Neuronal stem cell (in vitro differentiated cells): Measurements from ENCODE around the gene RXFP1.
A peak's percentile ranks its signal among the peaks of the same experiment; 100 is the strongest.

Experiments
- DNase-seq: peaks from one replicate; pipeline ENCODE4 v3.0.0-alpha.2; 2013; ENCODE audit warnings: low spot score
- H2AFZ ChIP-seq: one replicate; pipeline ENCODE4 v1.6.1; 2013; ENCODE audit warnings: mild to moderate bottlenecking, low read length, inconsistent platforms
- H2AK5ac ChIP-seq: 2 replicates; pipeline ENCODE4 v1.6.1; 2013; ENCODE audit warnings: low read depth, mild to moderate bottlenecking, inconsistent platforms, low read length, moderate library complexity, mixed read lengths
- H2BK120ac ChIP-seq: 2 replicates; pipeline ENCODE4 v1.6.1; 2013; ENCODE audit warnings: low read depth, mild to moderate bottlenecking, inconsistent platforms, low read length, moderate library complexity, mixed read lengths
- H2BK12ac ChIP-seq: one replicate; pipeline ENCODE4 v1.6.1; 2013; ENCODE audit warnings: low read length, inconsistent platforms
- H2BK15ac ChIP-seq: 2 replicates; pipeline ENCODE4 v1.6.1; 2013; ENCODE audit warnings: mild to moderate bottlenecking, low read length, inconsistent platforms, mixed read lengths
- H2BK5ac ChIP-seq: one replicate; pipeline ENCODE4 v1.6.1; 2013; ENCODE audit warnings: inconsistent platforms, mild to moderate bottlenecking, low read length, moderate library complexity
- H3K14ac ChIP-seq: one replicate; pipeline ENCODE4 v1.6.1; 2013; ENCODE audit warnings: low read length, inconsistent platforms
- H3K18ac ChIP-seq: 2 replicates; pipeline ENCODE4 v1.6.1; 2013; ENCODE audit warnings: low read length, inconsistent platforms
- H3K23ac ChIP-seq: 2 replicates; pipeline ENCODE4 v1.6.1; 2013; ENCODE audit warnings: low read depth, mild to moderate bottlenecking, mixed read lengths, low read length, inconsistent platforms; ENCODE audit not compliant: poor library complexity
- H3K27ac ChIP-seq: replicated peaks from 3 replicates; pipeline ENCODE4 v1.5.1; 2013; ENCODE audit warnings: low read length, inconsistent platforms
- H3K27me3 ChIP-seq, 3 experiments: 2 replicates each; pipeline ENCODE4 v1.6.1; 2013; ENCODE audit warnings: low read length in 3 of 3, mild to moderate bottlenecking in 2 of 3, inconsistent platforms in 1 of 3, low read depth in 1 of 3, mixed read lengths in 1 of 3, moderate library complexity in 1 of 3; ENCODE audit not compliant: control insufficient read depth in 3 of 3, insufficient read depth in 3 of 3
- H3K36me3 ChIP-seq, 2 donors: replicated peaks in 1 of 2; 2 replicates each; pipeline ENCODE4 v1.6.1; 2013; ENCODE audit warnings: low read length in 2 of 2; ENCODE audit not compliant: control insufficient read depth in 2 of 2, insufficient read depth in 2 of 2
- H3K4ac ChIP-seq: 2 replicates; pipeline ENCODE4 v1.6.1; 2013; ENCODE audit warnings: inconsistent platforms, mild to moderate bottlenecking, low read length, moderate library complexity
- H3K4me1 ChIP-seq, 2 donors: 1 replicate in 1 of 2; 2 replicates in 1 of 2; pipeline ENCODE4 v1.6.1; 2013; ENCODE audit warnings: low read length in 2 of 2, low read depth in 1 of 2; ENCODE audit not compliant: control insufficient read depth in 2 of 2, insufficient read depth in 1 of 2
- H3K4me2 ChIP-seq: one replicate; pipeline ENCODE4 v1.6.1; 2013; ENCODE audit warnings: mild to moderate bottlenecking, low read length, inconsistent platforms; ENCODE audit not compliant: insufficient read depth, poor library complexity, severe bottlenecking
- H3K4me3 ChIP-seq, 2 donors: 2 replicates each; pipeline ENCODE4 v1.5.1; 2013; ENCODE audit warnings: low read length in 2 of 2, mild to moderate bottlenecking in 2 of 2, inconsistent platforms in 1 of 2, moderate library complexity in 1 of 2
- H3K79me1 ChIP-seq: one replicate; pipeline ENCODE4 v1.6.1; 2013; ENCODE audit warnings: low read depth, mild to moderate bottlenecking, inconsistent platforms, low read length, moderate library complexity
- H3K9ac ChIP-seq: one replicate; pipeline ENCODE4 v1.6.1; 2013; ENCODE audit warnings: mild to moderate bottlenecking, low read depth, low read length, inconsistent platforms; ENCODE audit not compliant: poor library complexity
- H3K9me3 ChIP-seq, 2 donors: replicated peaks in 1 of 2; 2 replicates each; pipeline versions ENCODE3 to v1.6.1; 2013; ENCODE audit warnings: low read length in 2 of 2, mild to moderate bottlenecking in 2 of 2, inconsistent platforms in 1 of 2, low read depth in 1 of 2, mixed read lengths in 1 of 2, moderate library complexity in 1 of 2; ENCODE audit not compliant: control insufficient read depth in 2 of 2, insufficient read depth in 1 of 2
- H4K8ac ChIP-seq: one replicate; pipeline ENCODE4 v1.6.1; 2013; ENCODE audit warnings: low read depth, mild to moderate bottlenecking, inconsistent platforms, low read length, moderate library complexity
- H4K91ac ChIP-seq: one replicate; pipeline ENCODE4 v1.6.1; 2013; ENCODE audit warnings: low read length, low read depth, mild to moderate bottlenecking, inconsistent platforms; ENCODE audit not compliant: poor library complexity
- WGBS, 2 donors: extraction: QIAGEN DNeasy Blood & Tissue Kit; methylation state at CpG; one replicate each; pipeline ENCODE4 v1.1.7; 2013; ENCODE audit warnings: missing lambda C conversion rate in 2 of 2, mixed read lengths in 1 of 2; ENCODE audit not compliant: insufficient read length in 2 of 2, insufficient replicate concordance in 1 of 2; ENCODE audit errors: extremely low coverage in 2 of 2; 5-methylcytosine and 5-hydroxymethylcytosine counted together

RXFP1 gene

DNA sequence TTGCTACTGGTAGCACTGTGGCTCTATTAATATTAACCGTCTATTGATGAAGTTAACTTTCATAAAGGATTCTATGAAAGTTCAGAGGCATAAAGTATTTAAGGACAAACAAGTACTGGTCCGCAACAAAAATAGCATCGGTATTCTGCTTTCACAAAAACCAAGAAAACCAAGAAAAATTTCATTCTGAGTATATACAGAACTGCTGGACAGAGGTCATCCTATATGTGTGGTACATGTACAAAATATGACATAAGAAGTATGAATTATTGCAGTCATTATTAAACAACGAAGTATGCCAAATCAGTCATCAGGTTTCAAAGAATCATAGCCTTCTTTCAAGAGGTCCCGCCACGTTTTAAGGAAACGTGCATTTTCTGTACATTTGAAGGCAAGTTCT is 147.6 kb downstream of the RXFP1 start:
- H3K4me3 ChIP-seq = no peak overlapping the region
- no peaks in the 10 kb centered on the region for H3K27me3 ChIP-seq
- H3K4me1 ChIP-seq = peaks cover 0 to 2% of the 10 kb centered on the region in 2 donors
- no peak overlapping the region for H2BK120ac ChIP-seq
- no peak for DNase-seq
- H3K9me3 ChIP-seq = no peaks in the 10 kb centered on the region
- H4K8ac ChIP-seq = no peak overlapping the region
- H3K4me2 ChIP-seq = no peak overlapping the region
- H4K91ac ChIP-seq = no peak overlapping the region
- H3K14ac ChIP-seq = no peak overlapping the region
- peaks cover 5% of the 10 kb centered on the region for H3K79me1 ChIP-seq
- H3K18ac ChIP-seq = no peak overlapping the region
- H2AK5ac ChIP-seq = no peak overlapping the region
- no peak overlapping the region for H3K27ac ChIP-seq
- H3K4ac ChIP-seq = no peak overlapping the region
- no peak overlapping the region for H3K23ac ChIP-seq
- no peak overlapping the region for H2AFZ ChIP-seq
- peaks cover 5 to 51% of the 10 kb centered on the region in 2 donors for H3K36me3 ChIP-seq
- H3K9ac ChIP-seq = no peak overlapping the region
- no peak overlapping the region for H2BK15ac ChIP-seq
- H2BK5ac ChIP-seq = no peak overlapping the region
- no CpG with 5 or more reads among the region's 7 CpGs for WGBS, 2 donors
- no peak overlapping the region for H2BK12ac ChIP-seq

DNA sequence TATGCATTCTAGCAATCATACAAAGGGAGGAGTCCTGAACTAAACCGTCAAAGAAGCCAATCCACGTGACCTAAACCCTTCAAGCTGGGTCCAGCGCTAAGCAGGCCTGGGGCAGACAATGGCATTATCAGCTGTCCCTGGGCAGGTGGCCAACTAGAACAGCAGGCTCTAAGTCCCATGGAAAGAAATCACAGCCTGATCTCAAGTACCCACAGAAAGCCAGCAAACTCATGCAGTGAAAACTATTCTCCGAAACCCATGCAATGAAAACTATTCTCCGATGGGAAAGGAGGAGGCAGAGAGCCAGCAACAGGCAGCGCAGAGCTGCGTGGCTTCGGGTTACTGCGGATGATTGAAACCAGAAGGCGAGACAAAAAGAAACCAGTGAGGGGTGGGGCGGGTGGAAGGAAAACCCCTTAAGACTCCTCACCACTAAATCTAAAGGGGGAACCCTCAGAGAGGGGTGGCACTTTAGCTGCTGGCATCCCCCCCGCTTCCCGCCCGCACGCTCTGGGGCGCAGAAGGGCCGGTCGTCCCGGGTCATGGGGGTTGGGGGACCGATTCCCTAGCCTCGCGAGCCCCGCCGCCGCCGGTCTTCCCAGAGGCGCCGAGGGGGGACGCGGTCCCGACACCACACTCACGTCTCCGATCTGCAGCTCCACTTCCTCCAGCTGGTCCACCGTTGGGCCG is 149.4 kb downstream of the RXFP1 start:
- Histone ChIP-seq H2BK12ac (peak overlapping the region; percentile 42), H2BK15ac (peak overlapping the region; percentile 27), H3K4ac (no peak overlapping the region), H3K27me3 (no peaks in the 10 kb centered on the region), H3K18ac (peak overlapping the region; percentile 96), H3K79me1 (peaks cover 3% of the 10 kb centered on the region), H3K4me2 (peak overlapping the region; percentile 74), H3K4me3 (peak overlapping the region; percentile 88 to 95), H4K8ac (no peak overlapping the region), H4K91ac (peak overlapping the region; percentile 82), H2AFZ (peak overlapping the region; percentile 94), H2AK5ac (peak overlapping the region; percentile 57), H3K14ac (peak overlapping the region; percentile 95), H3K9ac (peak overlapping the region; percentile 95), H2BK5ac (no peak overlapping the region), H3K9me3 (no peaks in the 10 kb centered on the region), H2BK120ac (no peak overlapping the region), H3K36me3 (peaks cover 3 to 36% of the 10 kb centered on the region in 2 donors), H3K4me1 (peaks cover 0 to 2% of the 10 kb centered on the region in 2 donors), H3K23ac (peak overlapping the region; percentile 75), H3K27ac (peak overlapping the region; percentile 91)
- no CpG with 5 or more reads among the region's 35 CpGs for WGBS, 2 donors
- peak; percentile 69 for DNase-seq

DNA sequence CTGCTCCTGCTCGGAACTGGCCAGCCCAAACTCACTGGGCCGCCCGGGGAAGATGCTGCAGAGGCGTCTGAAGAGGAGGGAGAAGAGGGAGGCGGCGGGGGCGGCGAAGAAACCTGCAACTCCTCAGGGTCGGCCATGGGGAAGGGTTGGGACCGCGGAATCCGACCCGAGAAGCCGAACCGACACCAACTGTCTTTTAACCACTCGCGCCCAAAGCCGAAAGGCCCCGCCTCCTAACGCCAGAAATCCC is 149.9 kb downstream of the RXFP1 start, which contains the start of gene C4orf46:
Gene C4orf46 (minus strand): TSS at position 223 of the 250 bp plus-strand sequence. CDS start 86 bp downstream, at position 137.
- Histone ChIP-seq H2AK5ac (peak within 1 kb of the TSS; percentile 57), H3K36me3 (peaks cover 3 to 32% of the 10 kb centered on the region in 2 donors), H4K91ac (peak within 1 kb of the TSS; percentile 82), H2BK120ac (no peak within 1 kb of the TSS), H2BK12ac (peak within 1 kb of the TSS; percentile 42), H3K79me1 (peaks cover 3% of the 10 kb centered on the region), H3K27me3 (no peaks in the 10 kb centered on the region), H2AFZ (peak within 1 kb of the TSS; percentile 94), H2BK5ac (no peak within 1 kb of the TSS), H3K4me3 (peak within 1 kb of the TSS; percentile 88 to 95), H3K4ac (no peak within 1 kb of the TSS), H3K27ac (peak within 1 kb of the TSS; percentile 91), H3K9me3 (no peaks in the 10 kb centered on the region), H2BK15ac (peak within 1 kb of the TSS; percentile 27), H3K4me2 (peak within 1 kb of the TSS; percentile 74), H3K4me1 (peaks cover 0 to 2% of the 10 kb centered on the region in 2 donors), H3K9ac (peak within 1 kb of the TSS; percentile 95), H3K23ac (peak within 1 kb of the TSS; percentile 75), H4K8ac (no peak within 1 kb of the TSS), H3K18ac (peak within 1 kb of the TSS; percentile 96), H3K14ac (peak within 1 kb of the TSS; percentile 95)
- WGBS, 2 donors = no CpG with 5 or more reads among the region's 20 CpGs
- DNase-seq = no peak

DNA sequence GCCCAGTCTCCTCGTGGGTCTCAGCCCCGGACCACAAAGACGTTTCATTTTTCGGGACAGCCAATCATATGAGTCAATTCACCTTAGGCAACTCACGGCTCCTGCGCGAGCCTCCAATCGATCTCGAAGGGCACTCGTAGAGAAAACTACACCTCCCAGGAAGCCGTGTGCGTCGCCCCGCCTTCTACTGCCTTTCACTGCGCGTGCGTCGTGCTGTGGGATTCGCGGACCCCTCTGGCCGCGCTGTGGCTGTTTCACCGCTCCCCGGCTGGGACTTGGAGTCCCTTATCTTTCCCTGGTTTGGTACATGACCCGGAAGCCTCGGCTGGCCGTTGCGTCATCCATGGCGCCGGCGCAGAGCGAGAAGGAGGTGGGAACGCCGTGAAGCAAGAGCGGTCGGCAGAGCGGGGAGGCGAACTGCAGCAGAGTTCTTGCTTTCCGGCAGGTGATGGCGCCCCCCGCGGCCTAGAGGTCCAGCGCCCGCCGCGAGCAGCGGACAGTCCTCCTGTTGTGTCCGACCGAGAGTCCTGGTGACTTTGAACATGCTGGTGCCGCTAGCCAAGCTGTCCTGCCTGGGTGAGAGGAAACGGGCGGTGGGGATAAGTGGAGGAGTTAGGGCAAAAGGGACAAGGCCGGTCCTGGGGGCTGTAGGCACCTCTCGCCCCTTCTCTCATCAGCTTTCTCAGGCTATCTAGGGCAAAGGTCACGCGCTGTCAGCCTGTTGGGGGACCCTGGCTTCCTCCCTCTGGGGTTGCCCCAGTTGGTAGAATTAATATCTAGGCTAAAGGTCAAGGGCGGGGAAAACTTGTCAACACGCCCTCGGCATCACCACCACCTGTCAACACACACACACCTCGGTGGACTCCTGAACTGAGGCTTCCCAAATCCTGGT is 150.5 kb downstream of the RXFP1 start, which contains the start of gene ETFDH:
Gene ETFDH (plus strand): TSS at position 382 of the 892 bp plus-strand sequence. CDS start 161 bp downstream, at position 543.
- peak within 1 kb of the TSS; percentile 57 for H2AK5ac ChIP-seq
- peaks cover 2 to 26% of the 10 kb centered on the region in 2 donors for H3K36me3 ChIP-seq
- H3K4ac ChIP-seq = no peak within 1 kb of the TSS
- peaks cover 0 to 2% of the 10 kb centered on the region in 2 donors for H3K4me1 ChIP-seq
- H2AFZ ChIP-seq = peak within 1 kb of the TSS; percentile 94
- H3K4me2 ChIP-seq = peak within 1 kb of the TSS; percentile 74
- H3K79me1 ChIP-seq = peaks cover 3% of the 10 kb centered on the region
- peak within 1 kb of the TSS; percentile 27 for H2BK15ac ChIP-seq
- H3K9me3 ChIP-seq = no peaks in the 10 kb centered on the region
- H2BK5ac ChIP-seq = no peak within 1 kb of the TSS
- peak within 1 kb of the TSS; percentile 42 for H2BK12ac ChIP-seq
- H4K91ac ChIP-seq = peak within 1 kb of the TSS; percentile 82
- H2BK120ac ChIP-seq = no peak within 1 kb of the TSS
- peak within 1 kb of the TSS; percentile 75 for H3K23ac ChIP-seq
- H4K8ac ChIP-seq = no peak within 1 kb of the TSS
- peak within 1 kb of the TSS; percentile 88 to 95 for H3K4me3 ChIP-seq
- H3K14ac ChIP-seq = peak within 1 kb of the TSS; percentile 95
- no CpG with 5 or more reads among the region's 60 CpGs for WGBS, 2 donors
- peak within 1 kb of the TSS; percentile 95 for H3K9ac ChIP-seq
- H3K27ac ChIP-seq = peak within 1 kb of the TSS; percentile 91
- peak within 1 kb of the TSS; percentile 96 for H3K18ac ChIP-seq
- no peaks in the 10 kb centered on the region for H3K27me3 ChIP-seq
- peak; percentile 99 for DNase-seq
